Measurements from ENCODE around the gene TRIM44. TPM values are rescaled to one million over a fixed set of nuclear protein-coding genes. Genes with fewer than 3 reads are reported as not detected.
A peak's percentile ranks its signal among the peaks of the same experiment; 100 is the strongest.
"Not testable (repeated sequence)": the region's sequence is repeated elsewhere in the genome, so short reads cannot be mapped to it uniquely, and the experiment has no call there.

Gene TRIM44
- polyA plus RNA-seq, 4 donors = 64.7 to 100 (median 82.9) TPM

GRCh38 chr11:35667257-35667656, 4.7 kb downstream of the TRIM44 start:
- DNase-seq (ENCODE audit: low read depth in 4 of 4, low spot score in 3 of 4) = no peak

GRCh38 chr11:35668350-35668749, 5.8 kb downstream of the TRIM44 start:
- DNase-seq (ENCODE audit: low read depth in 4 of 4, low spot score in 3 of 4) = not testable (repeated sequence)

- no peak for DNase-seq (ENCODE audit: low read depth in 4 of 4, low spot score in 3 of 4)
Observed at GRCh38 chr11:35671396-35672127, 9.0 kb downstream of the TRIM44 start.

- DNase-seq (ENCODE audit: low read depth in 4 of 4, low spot score in 3 of 4) = no peak
Observed at GRCh38 chr11:35672608-35673007, 10.0 kb downstream of the TRIM44 start.

GRCh38 chr11:35675901-35676610, 13.5 kb downstream of the TRIM44 start:
- DNase-seq (ENCODE audit: low read depth in 4 of 4, low spot score in 3 of 4) = no peak

GRCh38 chr11:35676611-35676965, 14.0 kb downstream of the TRIM44 start:
- DNase-seq (ENCODE audit: low read depth in 4 of 4, low spot score in 3 of 4) = no peak

GRCh38 chr11:35677904-35678303, 15.3 kb downstream of the TRIM44 start:
- no peak for DNase-seq (ENCODE audit: low read depth in 4 of 4, low spot score in 3 of 4)

- no peak for DNase-seq (ENCODE audit: low read depth in 4 of 4, low spot score in 3 of 4)
Observed at GRCh38 chr11:35678471-35678870, 15.9 kb downstream of the TRIM44 start.

- DNase-seq (ENCODE audit: low read depth in 4 of 4, low spot score in 3 of 4) = no peak
Observed at GRCh38 chr11:35678975-35679374, 16.4 kb downstream of the TRIM44 start.

GRCh38 chr11:35680506-35680905, 17.9 kb downstream of the TRIM44 start:
- no peak for DNase-seq (ENCODE audit: low read depth in 4 of 4, low spot score in 3 of 4)

GRCh38 chr11:35681163-35681767, 18.7 kb downstream of the TRIM44 start:
- no peak for DNase-seq (ENCODE audit: low read depth in 4 of 4, low spot score in 3 of 4)

- peak in 1 of 4 donors; percentile 21 for DNase-seq (ENCODE audit: low read depth in 4 of 4, low spot score in 3 of 4)
Observed at GRCh38 chr11:35682230-35683173, 19.9 kb downstream of the TRIM44 start.

- DNase-seq (ENCODE audit: low read depth in 4 of 4, low spot score in 3 of 4) = no peak
Observed at GRCh38 chr11:35683728-35684339, 21.3 kb downstream of the TRIM44 start.

- no peak for DNase-seq (ENCODE audit: low read depth in 4 of 4, low spot score in 3 of 4)
Observed at GRCh38 chr11:35688023-35688422, 25.4 kb downstream of the TRIM44 start.

GRCh38 chr11:35689081-35689996, 26.8 kb downstream of the TRIM44 start:
- no peak for DNase-seq (ENCODE audit: low read depth in 4 of 4, low spot score in 3 of 4)

GRCh38 chr11:35702126-35702525, 39.6 kb downstream of the TRIM44 start:
- DNase-seq (ENCODE audit: low read depth in 4 of 4, low spot score in 3 of 4) = no peak

- no peak for DNase-seq (ENCODE audit: low read depth in 4 of 4, low spot score in 3 of 4)
Observed at GRCh38 chr11:35709376-35709775, 46.8 kb downstream of the TRIM44 start.

GRCh38 chr11:35711173-35711910, 48.8 kb downstream of the TRIM44 start:
- DNase-seq (ENCODE audit: low read depth in 4 of 4, low spot score in 3 of 4) = no peak

- no peak for DNase-seq (ENCODE audit: low read depth in 4 of 4, low spot score in 3 of 4)
Observed at GRCh38 chr11:35711924-35712323, 49.3 kb downstream of the TRIM44 start.
